GM19452 (cell line): ENCODE measurements around the gene DOCK1.

Source experiments
- ATAC-seq: cut with Tn5 transposase; IDR thresholded peaks from one replicate; pipeline ENCODE4 v1.9.1; 2021; ENCODE audit not compliant: unreplicated experiment

The DOCK1 gene

DNA sequence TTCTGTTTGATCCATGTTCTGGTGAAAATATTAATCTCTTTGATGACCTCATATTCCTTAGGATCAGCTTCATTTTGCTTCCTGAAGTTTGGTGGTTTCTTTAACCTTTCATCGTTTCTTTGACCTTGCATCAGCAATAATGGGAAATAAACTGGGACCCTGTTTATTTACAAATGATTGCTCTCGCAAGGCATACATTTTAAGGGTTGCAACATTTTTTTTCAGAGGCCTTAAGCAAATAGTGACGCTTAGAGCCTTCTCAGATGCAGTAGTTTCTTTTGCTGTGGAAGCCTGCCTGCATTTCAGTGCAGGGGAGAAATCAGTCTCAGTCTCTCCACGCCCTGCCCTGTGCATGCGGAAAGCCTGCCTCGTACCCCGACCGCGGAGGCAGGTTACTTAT is 504.8 kb downstream of the DOCK1 start:
- ATAC-seq: no peak

DNA sequence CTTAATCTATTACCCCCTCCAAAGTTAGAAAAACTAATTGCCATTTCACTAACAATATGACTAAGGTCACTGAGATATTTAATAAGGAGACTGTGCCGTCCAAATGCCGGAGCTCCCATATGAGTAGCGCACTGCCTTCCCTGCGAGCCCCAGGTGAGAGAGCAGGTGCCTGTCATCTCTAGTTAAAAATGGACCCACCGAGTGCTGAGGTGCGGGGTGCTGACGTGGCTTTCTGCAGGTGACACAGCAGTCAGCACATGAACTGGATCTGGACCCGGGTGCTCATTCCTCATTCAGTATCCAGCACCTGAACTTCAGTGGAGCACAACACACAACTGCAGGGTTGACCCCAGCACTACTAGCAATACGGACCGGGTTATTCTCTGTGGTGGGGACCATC is 505.8 kb downstream of the DOCK1 start:
- no peak for ATAC-seq

- ATAC-seq: no peak
These were observed 508.1 kb downstream of the DOCK1 start for GRCh38 chr10:127413326-127413725.

- ATAC-seq: no peak
These were observed 508.8 kb downstream of the DOCK1 start for GRCh38 chr10:127414024-127414423.

- ATAC-seq: no peak
These were observed 509.9 kb downstream of the DOCK1 start for GRCh38 chr10:127415116-127415515.

DNA sequence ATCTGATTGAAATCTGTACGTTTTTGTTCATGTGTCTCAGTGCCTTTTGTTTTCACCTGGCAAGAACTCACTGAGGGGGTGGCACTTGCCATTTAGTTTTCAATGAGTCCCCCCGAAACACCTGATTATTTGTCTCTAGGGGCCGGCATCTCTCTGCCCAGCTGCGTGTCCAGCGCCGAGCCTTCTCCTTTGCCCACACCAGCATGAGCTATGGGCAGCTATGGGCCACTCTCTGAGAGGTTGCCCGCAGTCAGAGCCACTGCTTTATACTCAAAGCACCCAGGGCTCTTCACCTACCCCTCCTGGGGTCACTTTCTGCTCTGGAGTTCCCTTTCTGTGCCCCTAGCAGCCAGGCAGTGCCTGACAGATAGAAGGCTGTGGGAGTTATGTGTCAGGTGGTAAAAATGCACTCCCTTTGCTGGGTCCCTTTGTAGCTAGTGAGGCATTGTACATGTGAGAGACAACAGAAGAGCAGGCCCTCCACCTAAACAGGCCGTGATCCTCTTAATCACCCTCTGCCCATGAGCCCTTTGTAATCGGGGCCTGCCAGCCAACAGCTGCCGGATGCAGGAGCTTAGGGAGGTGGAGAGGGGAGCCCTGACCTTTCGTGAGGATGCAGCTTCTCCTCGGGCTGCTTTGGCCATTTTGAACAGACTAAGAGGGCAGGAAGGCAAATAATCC is 510.8 kb downstream of the DOCK1 start:
- no peak for ATAC-seq

GRCh38 chr10:127417031-127417430 is 511.8 kb downstream of the DOCK1 start:
- no peak for ATAC-seq

DNA sequence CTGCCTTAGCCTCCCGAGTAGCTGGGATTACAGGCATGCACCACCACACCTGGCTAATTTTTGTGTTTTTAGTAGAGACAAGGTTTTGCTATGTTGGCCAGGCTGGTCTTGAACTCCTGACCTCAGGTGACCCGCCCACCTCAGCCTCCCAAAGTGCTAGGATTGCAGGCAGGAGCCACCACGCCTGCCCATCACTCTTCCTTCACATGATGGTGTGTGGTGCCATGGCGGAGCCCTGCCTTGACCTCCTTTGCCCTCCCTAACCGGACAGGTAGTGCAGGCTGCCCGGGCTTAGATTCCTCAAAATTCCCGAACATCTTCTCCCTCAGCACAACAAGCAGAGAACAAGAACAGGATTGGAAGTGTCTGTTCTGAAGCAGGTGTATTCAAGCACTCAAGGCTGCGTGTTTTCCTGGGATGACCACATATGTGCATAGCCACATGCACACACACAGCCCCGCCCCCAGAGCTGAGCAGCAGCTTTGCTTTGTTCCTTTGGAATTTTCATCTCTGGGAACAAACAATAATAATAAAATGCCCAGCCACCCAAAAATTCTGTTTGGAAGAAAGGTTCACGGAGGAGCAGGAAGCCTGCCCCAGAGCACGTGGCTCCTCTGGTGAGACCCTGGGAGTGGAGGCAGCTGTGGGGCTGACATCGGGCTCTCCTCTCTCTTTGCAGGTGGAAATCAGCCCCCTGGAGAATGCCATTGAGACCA is 512.6 kb downstream of the DOCK1 start:
- ATAC-seq: no peak

GRCh38 chr10:127418536-127419168 is 513.4 kb downstream of the DOCK1 start:
- no peak for ATAC-seq

DNA sequence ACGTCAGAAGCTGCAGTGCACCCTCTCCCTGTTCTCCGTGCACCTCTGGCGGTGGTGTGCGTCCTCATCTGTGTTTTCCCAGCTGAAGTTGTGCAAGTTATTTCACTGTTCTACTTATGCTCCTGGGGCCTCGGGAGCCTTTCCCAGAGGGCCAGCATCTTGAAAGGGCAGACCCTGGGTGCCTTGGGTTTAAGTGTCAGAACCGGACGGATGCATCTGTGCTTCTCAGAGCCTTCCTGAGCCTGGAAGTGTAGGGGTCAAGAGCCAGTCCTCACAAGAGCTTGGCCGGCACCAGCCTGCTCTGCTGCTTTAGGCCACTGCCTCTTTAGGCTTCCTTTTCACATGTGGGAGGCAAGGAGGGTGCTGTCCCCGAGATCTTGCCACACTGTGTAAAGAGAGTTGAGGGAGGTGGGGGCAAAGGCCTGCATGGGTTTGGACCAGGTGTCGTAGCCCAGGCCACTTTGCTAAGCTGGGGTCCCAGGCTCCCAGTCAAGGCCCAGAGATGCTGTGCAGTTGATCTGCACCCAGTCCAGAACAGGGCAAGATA is 515.0 kb downstream of the DOCK1 start:
- no peak for ATAC-seq

DNA sequence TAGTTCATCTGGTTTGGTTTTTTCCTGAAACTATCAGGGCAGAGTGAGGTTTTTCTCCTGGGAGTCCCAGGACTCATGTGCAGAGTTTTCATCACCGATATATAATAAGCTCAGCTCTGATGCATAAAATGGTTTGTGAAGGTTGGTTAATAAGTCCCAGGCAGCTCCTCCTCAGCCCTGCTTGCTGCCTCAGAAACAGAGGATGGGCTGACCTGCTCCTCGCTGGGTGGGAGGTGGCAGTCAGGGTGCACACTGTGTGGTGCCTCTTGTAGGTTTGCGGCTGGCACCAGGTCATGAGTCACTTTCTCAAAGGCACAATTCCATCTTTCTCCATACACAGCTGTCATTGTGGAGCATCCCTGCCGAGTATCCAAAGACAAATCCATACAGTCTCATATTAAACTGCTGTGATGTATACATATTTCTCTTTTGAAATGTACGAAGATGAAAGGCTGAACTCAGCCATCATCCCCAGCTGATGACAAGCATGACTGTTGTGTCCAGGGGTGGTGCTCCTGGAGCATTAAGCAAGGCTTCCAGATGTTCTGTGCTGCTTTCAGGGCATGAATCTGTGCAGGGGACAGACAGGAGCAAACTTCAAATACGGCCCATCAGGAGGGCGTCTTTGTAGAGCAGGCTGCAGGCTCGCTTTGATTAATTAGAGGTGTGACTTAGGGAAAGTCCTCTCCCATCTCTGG is 518.1 kb downstream of the DOCK1 start:
- no peak for ATAC-seq

- no peak for ATAC-seq
These were observed 519.5 kb downstream of the DOCK1 start for GRCh38 chr10:127424594-127425264.

DNA sequence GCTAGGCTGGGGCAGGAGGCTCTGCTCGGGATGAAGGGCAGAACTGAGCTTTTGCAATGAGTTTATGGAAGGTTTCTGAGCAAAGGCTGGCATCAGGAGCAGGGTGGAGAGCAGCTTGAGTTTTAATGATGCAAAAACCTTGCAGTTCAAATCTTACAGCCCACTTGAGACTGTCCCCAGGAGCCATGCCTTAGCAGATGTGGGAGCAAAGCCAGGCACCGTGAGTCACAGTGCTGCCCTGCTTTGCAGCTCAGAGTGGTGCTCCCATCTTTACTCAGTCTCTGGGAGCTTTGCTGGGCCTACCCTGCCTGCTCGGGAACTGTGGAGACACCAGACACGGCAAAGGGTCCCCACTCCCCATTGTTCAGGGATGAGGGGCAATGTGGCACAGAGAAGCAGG is 521.5 kb downstream of the DOCK1 start:
- ATAC-seq: no peak

DNA sequence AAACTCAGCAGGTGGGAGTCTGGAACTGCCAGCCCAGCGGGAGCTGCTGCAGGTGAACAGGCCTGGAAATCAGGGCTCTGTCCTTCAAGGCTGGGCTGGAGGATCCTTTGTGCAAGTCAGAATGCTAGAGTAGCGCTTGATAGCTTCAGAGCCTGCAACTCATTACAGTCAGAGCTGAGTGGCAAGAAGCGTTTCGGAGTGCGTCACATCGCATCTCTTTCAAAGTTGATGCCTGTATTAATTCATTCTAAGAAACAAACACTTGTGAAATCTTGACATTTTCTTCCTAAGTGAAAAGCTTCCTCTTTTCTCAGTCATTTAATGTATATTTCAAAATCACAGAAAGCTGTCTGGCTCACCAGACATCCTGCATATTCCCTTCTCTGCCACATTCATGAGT is 522.7 kb downstream of the DOCK1 start:
- ATAC-seq: no peak

- no peak for ATAC-seq
These were observed 523.3 kb downstream of the DOCK1 start for GRCh38 chr10:127428385-127428980.

- no peak for ATAC-seq
These were observed 524.5 kb downstream of the DOCK1 start for GRCh38 chr10:127429601-127430312.

- ATAC-seq: no peak
These were observed 526.3 kb downstream of the DOCK1 start for GRCh38 chr10:127431525-127431924.

- ATAC-seq: no peak
These were observed 528.8 kb downstream of the DOCK1 start for GRCh38 chr10:127434006-127434405.

DNA sequence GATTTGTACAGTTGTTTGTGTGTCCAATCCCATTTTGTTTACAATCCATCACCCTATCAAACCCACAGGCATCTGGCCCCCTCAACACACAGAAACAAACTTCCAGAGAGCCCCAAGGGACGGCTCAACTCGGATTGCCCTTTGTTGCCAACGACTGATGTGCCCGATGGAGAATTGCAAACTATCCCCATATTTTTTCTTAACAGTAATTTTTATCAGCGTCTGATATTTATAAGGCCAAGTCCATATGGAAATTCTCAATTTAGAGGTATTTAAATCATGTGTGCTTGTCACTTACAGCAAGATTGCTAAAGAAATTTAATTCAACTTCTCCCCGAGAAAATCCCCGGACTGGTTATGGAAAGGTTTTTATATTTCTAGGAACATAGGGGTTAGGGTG is 530.0 kb downstream of the DOCK1 start:
- ATAC-seq: no peak

DNA sequence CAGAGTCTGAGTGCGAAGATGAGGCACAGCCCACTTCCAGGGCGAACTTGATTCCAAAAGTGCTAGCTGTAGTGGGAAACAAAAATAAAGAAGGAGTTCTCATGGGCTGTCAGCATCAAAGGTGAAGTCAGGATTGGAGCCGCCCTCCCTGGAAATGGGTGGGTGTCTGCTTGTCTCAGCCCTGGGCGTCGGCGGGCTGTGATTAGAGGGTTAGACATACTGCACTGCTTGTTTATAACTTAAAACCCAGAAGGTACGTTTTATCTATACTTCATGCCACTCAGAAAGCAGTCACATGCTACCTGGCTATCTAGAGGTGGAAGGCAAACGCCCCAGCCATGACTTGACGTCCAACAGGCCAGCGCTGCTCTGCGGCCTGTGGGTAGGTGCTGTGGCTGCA is 535.1 kb downstream of the DOCK1 start:
- no peak for ATAC-seq
